NCI-H2196 (cell line): ENCODE data around the gene LDAF1.
"Not testable (repeated sequence)": the region's sequence is repeated elsewhere in the genome, so short reads cannot be mapped to it uniquely, and the experiment has no call there.

Experiments used
- DNase-seq: peaks from one replicate; lab custom pipeline; 2025; ENCODE audit not compliant: unreplicated experiment; lab: John Stamatoyannopoulos, UW

The LDAF1 gene

DNA sequence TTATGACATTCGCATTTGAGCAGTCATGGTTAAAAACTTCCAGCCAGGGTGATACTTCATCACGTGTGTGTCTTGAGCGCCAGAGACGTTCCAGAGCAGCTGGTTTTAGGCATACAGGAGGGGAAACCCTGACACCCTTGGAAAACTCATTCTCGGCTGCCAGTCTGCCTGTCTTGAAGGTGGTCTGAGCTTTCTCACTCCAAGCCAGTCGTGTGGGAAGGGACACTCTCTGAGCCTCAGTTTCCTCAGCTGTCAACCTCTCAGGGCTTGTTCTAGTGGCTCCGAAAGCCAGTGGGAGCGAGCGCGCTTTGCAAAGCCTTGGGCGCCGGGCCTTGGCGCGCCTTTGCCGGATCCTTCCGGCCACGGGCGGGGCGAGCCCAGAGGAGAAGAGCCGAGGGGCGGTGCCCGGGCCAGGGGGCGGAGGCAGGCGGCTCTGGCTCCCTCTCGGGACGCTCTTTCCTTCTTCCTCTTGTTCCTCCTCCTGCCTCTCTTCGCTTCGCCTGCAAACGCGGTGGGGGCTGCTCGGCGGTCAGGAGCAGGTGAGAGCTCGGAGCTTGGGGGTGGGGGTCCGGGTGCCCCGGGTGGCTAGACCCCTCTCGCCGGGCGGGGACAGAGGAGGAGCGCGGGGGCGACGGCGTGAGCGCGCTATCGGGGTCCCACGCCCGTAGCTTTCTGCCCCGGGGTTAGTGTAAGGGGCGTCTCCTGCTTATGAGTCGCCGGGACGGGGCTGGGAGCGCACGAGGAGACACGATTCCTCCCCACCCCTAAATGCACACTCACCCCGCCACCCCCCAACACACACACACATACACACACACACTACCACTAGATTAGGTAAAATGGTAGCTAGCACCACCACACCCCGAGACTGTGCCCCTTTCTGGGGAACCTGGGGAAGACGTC, at the start of gene LDAF1:
LDAF1 (plus strand) TSS at position 467 of the 903 bp plus-strand sequence. CDS start 2,509 bp downstream, outside the sequence.
- peak; percentile 80 for DNase-seq

DNA sequence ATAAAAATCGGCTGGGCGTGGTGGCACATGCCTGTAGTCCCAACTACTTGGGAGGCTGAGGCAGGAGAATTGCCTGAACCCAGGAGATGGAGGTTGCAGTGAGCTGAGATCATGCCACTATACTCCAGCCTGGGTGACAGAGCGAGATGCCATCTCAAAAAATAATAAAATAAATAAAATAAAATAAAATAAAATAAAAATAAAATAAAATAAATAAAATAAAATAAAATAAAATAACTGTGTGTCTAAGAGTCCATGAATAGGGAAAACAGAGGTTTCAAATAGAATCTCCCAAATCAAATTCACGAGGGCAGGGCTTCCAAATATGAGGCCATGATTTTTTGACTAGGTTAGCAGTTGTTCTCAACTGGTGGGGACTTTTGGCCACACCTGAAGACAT, 42.9 kb upstream of the LDAF1 start:
- DNase-seq: not testable (repeated sequence)

GRCh38 chr16:21116148-21116693, 42.3 kb upstream of the LDAF1 start:
- no peak for DNase-seq

- DNase-seq: no peak
Measured at GRCh38 chr16:21117567-21117966, 40.9 kb upstream of the LDAF1 start.

- DNase-seq: no peak
Measured at GRCh38 chr16:21120976-21121520, 37.4 kb upstream of the LDAF1 start.

DNA sequence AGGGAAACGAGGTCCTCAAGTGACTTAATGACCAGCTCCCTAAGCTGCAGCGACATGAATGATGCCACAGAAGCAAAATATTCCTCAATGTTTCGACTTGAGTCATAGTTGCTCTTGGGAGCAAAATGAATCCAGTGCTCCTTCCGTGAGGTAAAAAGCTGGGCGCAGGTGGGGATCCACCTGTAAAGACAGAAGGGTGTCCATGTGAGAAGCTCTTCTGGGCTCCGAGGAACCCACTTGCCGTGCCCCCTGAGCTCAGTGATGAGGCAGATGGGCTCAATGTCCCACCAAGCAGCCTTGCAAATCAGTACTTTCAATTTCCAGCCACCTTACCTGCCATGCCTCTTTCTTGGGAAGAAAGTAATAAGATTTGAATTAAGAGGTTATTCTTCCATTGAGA, 33.3 kb upstream of the LDAF1 start:
- DNase-seq: no peak

DNA sequence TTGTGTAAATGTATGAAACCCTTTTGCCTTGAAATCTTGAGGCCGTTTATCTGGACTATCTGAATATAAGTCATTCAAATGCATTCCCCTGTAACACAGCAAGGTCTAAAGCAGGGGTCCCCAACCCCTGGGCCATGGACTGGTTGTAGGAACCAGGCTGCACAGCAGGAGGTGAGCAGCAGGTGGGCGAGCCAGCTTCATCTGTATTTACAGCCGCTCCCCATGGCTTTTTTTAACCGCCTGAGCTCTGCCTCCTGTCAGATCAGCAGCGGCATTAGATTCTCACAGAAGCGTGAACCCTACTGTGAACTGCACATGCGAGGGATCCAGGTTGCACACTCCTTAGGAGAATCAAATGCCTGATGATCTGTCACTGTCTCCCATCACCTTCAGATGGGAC, 32.0 kb upstream of the LDAF1 start:
- DNase-seq: no peak

DNA sequence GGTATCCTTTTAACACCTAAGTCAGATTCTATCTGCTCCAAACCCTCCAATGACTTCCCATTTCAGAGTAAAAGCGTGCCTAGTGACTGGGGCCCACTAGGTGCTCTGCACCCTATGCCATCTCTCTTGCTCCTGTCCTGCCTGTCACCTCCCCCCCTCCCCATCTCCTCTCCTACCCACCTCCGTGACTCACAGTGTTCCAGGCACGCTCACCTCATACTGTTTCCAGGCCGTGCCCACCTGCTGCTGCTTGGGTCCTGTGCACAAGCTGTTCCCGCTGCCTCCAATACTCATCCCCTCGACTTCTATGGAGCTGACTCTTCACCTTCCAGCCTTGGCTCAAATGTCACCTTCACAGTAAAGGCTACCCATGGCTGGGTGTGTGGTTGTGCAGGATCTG, 29.5 kb upstream of the LDAF1 start:
- no peak for DNase-seq

GRCh38 chr16:21130811-21131210, 27.7 kb upstream of the LDAF1 start:
- DNase-seq: no peak

DNA sequence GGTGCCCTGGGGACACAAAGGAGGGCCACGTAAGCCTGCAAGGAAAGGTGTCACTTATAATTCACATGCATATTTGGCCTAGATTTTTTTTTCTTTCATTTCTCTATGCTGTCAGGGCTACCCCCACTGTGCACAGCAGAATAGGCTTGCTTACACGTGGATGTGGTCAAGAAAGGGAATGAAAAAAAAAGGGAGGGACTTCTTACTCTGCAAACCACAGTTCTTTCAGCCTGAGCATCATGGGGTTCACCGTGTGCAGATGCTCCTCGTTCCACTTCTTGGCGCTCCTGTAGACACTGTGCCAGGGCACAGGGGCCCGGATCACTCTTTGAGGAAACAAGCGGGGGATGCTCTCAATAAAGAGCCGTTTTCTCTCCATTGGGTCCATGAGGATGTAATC, 24.4 kb upstream of the LDAF1 start:
- no peak for DNase-seq

DNA sequence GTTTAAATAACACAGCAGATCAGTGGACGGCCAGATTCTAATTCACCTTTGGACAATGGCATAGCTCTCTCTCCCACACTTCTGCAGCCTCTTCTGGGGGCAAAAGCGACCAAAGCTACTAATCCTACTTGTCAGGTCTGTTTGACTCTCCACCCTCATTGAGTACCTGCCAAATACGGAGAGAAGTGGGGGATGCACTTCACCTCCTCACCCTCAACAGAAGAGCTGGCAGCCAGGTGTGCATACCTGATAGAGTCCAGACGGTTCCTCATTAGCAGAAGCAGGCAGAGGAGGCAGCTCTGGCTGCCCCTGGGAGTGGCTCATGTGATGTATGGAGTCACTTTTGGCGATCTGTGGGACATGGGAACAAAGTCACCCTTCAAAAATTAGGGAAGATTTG, 12.7 kb upstream of the LDAF1 start:
- no peak for DNase-seq

DNA sequence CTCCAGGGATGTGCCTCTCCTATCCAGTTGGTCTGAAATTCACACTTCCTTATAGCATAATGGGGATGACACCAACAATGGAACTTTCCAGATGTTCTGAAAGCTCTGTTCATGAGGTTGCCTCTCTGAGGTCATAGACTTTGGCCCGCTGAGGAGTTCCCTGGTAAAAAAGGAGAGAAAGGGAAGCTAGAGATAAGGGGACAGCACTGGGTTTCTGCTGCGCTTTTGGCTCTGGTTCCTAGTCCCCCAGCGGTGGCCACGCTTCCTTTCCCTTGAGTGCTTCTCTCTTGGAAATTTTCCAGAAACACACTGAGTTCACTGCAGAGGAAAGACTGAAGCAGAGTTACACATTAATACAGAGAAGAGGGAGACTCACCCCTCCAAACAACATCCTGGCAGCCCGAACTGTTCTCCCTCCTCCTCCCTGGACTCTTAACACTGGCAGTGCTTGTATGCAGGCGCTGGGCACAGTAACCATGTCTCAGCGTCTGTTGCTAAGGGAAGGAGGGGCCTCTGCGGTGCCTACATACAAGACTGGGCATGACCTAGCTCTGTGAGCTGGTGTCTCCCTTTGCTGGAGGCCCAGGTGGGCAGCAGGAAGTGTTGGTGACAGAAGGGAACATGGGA, 8.0 kb upstream of the LDAF1 start, which contains the start of gene DNAH3:
DNAH3 (minus strand) TSS at position 472 of the 627 bp plus-strand sequence. CDS start 527 bp downstream, outside the sequence.
- DNase-seq: peak; percentile 79

- DNase-seq: not testable (repeated sequence)
Measured at GRCh38 chr16:21152160-21153030, 6.1 kb upstream of the LDAF1 start.

GRCh38 chr16:21153124-21153729, 5.2 kb upstream of the LDAF1 start:
- DNase-seq: not testable (repeated sequence)

- not testable (repeated sequence) for DNase-seq
Measured at GRCh38 chr16:21156011-21156410, 2.5 kb upstream of the LDAF1 start.

GRCh38 chr16:21156767-21157467, 1.6 kb upstream of the LDAF1 start:
- peak; percentile 66 for DNase-seq

DNA sequence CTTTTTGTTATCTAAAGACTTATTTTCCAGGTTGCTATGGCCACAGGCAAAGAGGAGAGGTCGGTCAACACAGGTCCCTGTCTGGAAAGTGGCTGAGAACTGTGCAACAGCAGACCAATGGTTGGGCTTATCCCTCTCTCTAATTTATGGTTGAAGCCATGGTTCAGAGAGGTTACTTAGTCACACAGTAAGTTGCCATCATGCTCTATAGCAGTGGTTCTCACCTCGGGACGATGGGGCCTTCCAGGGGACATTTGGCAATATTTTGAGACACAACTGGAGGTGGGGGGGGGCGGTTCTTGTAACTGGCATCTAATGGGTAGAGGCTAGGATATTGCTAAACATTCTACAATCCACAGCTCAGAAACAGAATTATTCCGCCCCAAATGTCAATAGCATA, 842 bp upstream of the LDAF1 start:
- DNase-seq: no peak

GRCh38 chr16:21159281-21159951, 942 bp downstream of the LDAF1 start:
- DNase-seq: no peak

GRCh38 chr16:21160276-21160675, 1.8 kb downstream of the LDAF1 start:
- DNase-seq: no peak
